Right cardiac atrium (tissue), 5 donors: ENCODE results near the gene SEC11A. TPM values are rescaled to one million over a fixed set of nuclear protein-coding genes. Genes with fewer than 3 reads are reported as not detected.
"Not testable (repeated sequence)": the region's sequence is repeated elsewhere in the genome, so short reads cannot be mapped to it uniquely, and the experiment has no call there.

Experiments used
- ATAC-seq, 2 donors: fragments of 200-7000 bp; cut with Tn5 transposase; one replicate each; pipeline versions ENCODE4 v1.8.0 to v1.9.1; 2020; ENCODE audit warnings: moderate library complexity in 2 of 2, mild to moderate bottlenecking in 1 of 2
- DNase-seq, 3 donors: peaks; one replicate each; pipeline ENCODE4 v3.0.0-alpha.2; 2020
- H3K27ac ChIP-seq: one replicate; pipeline ENCODE4 v1.5.1; 2013; ENCODE audit warnings: mild to moderate bottlenecking, low read length, control low read depth, moderate library complexity
- H3K27me3 ChIP-seq: one replicate; pipeline ENCODE4 v1.6.1; 2013; ENCODE audit not compliant: control insufficient read depth, insufficient read depth
- H3K4me1 ChIP-seq: one replicate; pipeline ENCODE4 v1.6.1; 2013; ENCODE audit warnings: low read length; ENCODE audit not compliant: control insufficient read depth, insufficient read depth
- H3K4me3 ChIP-seq: one replicate; pipeline ENCODE4 v1.5.1; 2013; ENCODE audit warnings: low read length, control low read depth
- H3K9me3 ChIP-seq: one replicate; pipeline ENCODE4 v1.6.1; 2013; ENCODE audit warnings: low read length; ENCODE audit not compliant: control insufficient read depth
- WGBS: extraction: QIAGEN DNeasy Blood & Tissue Kit; methylation state at CpG from one replicate; pipeline ENCODE4 v1.1.7; 2013; 5-methylcytosine and 5-hydroxymethylcytosine counted together
- intact Hi-C, 4 donors: fragments of 100-400 bp; cut with DNase I; formaldehyde crosslinking; loops; one replicate each; pipeline versions ENCODE4 v1.11.0 to v1.14.0; 2022 to 2023
- polyA plus RNA-seq: library from polyadenylated mRNA; stranded (reverse); fragments of 200-250 nt; gene quantifications from one replicate; pipeline ENCODE4 v1.2.3, GENCODE V29; 2013
- total RNA-seq, 4 donors: library from RNA; stranded (reverse); fragmentation: NEBNext Ultra II Directional; extraction: Animal tissue kit (Norgen Biotek cat#: 25700); gene quantifications; one replicate each; pipeline ENCODE4 v1.2.1, GENCODE V29; 2021
- donor health status: healthy with polysubstance abuse.
- donor health status: DM: no; HTN: yes; CAD: no.
- donor health status: DM: no; HTN: no; CAD: no.
- donor health status: DM: no; HTN: yes; CAD: no; lungs with severe emphysema.
- donor health status: DM: yes; HTN: yes; CAD: no.

Gene SEC11A
- total and polyA plus RNA-seq, 5 donors = 86.2 to 92.2 (median 88.3) TPM

- ATAC-seq, DNase-seq, H3K27me3 ChIP-seq, H3K27ac ChIP-seq, H3K9me3 ChIP-seq, H3K4me3 ChIP-seq: not testable (repeated sequence)
- intact Hi-C loops = loop anchor here in 2 of 4 donors (10.0 kb wide), 1 partner anchor 60 kb away; the partner anchor contains the start of gene ALPK3 (in 2 of the 2)
- H3K4me1 ChIP-seq = peaks cover 12% of the 10 kb centered on the region
- WGBS = 89% methylated on average over 4 of the region's 4 CpGs
These were observed 39.0 kb upstream of the SEC11A start for GRCh38 chr15:84754889-84755288.

DNA sequence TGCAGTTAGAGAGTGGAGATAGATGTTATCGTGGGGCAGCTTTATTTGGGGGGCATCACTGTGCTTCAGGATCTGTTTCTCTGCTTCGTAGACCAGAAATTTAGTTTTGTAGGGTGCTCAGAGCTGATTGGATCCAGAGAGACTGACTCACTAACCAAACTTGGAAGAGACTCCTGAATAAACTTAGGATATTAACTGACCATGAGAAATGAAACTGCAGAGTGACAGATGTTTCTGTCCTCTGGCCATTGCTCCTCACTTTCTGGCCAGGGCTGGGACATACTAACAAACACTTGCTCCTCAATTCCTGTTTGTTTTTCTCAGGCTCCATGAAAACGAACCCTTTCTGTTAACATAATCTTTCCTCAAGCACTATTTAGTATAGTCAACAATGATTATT is 36.8 kb upstream of the SEC11A start:
- ATAC-seq (no peak), DNase-seq (no peak)
- H3K9me3 ChIP-seq = no peaks in the 10 kb centered on the region
- H3K4me1 ChIP-seq = peaks cover 7% of the 10 kb centered on the region
- WGBS = 42% methylated on average over 3 of the region's 3 CpGs
- no peak overlapping the region for H3K4me3 ChIP-seq
- no peaks in the 10 kb centered on the region for H3K27me3 ChIP-seq
- peak overlapping the region; percentile 42 for H3K27ac ChIP-seq
- intact Hi-C loops = loop anchor here in 2 of 4 donors (10.0 kb wide), 1 partner anchor 62 kb away; the partner anchor contains the start of gene ALPK3 (in 2 of the 2)

DNA sequence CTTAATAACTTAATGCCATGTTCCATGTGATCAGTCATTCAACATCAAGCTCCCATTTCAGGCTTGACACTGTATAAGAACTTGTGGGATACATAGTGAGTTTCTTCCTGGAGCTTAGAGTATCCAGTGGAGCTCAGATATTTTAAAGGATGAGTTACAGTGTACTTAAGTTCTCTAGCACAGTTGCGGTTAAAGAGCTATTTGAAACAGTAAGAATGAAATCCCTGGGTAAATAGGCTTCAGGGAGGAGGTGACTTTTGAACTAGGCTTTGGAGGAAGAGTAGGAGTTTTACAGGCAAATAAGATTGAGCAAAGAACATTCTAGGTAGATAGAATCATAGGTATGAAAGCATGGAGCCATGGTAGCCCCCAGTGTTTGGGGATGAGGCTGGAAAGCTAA is 36.3 kb upstream of the SEC11A start:
- H3K9me3 ChIP-seq = no peaks in the 10 kb centered on the region
- no peak for ATAC-seq
- DNase-seq = no peak
- 96% methylated on average over 1 of the region's 1 CpG for WGBS
- H3K4me3 ChIP-seq = no peak overlapping the region
- intact Hi-C loops = loop anchor here in 2 of 4 donors (10.0 kb wide), 1 partner anchor 63 kb away; the partner anchor contains the start of gene ALPK3 (in 2 of the 2)
- no peaks in the 10 kb centered on the region for H3K27me3 ChIP-seq
- H3K27ac ChIP-seq = peak overlapping the region; percentile 42
- peaks cover 7% of the 10 kb centered on the region for H3K4me1 ChIP-seq

DNA sequence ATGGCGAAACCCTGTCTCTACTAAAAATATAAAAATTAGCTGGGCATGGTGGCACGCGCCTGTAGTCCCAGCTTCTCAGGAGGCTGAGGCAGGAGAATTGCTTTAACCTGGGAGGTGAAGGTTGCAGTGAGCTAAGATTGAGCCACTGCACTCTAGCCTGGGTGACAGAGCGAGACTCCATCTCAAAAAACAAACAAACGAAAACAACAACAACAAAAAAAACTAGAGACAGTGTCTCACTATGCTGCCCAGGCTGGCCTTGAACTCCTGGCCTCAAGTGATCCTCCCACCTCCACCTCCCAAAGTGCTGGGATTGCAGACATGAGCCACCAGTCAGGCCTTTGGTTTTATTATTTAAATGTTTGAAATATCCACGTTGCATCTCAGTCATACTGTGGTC is 35.8 kb upstream of the SEC11A start:
- intact Hi-C loops = loop anchor here in 2 of 4 donors (10.0 kb wide), 1 partner anchor 63 kb away; the partner anchor contains the start of gene ALPK3 (in 2 of the 2)
- not testable (repeated sequence) for H3K27ac ChIP-seq, ATAC-seq, DNase-seq, H3K4me1 ChIP-seq, H3K9me3 ChIP-seq, H3K4me3 ChIP-seq, H3K27me3 ChIP-seq
- 90% methylated on average over 6 of the region's 6 CpGs for WGBS

GRCh38 chr15:84750583-84751092 is 34.7 kb upstream of the SEC11A start:
- intact Hi-C loops = loop anchor here in 2 of 4 donors (10.0 kb wide), 1 partner anchor 64 kb away; the partner anchor contains the start of gene ALPK3 (in 2 of the 2)

DNA sequence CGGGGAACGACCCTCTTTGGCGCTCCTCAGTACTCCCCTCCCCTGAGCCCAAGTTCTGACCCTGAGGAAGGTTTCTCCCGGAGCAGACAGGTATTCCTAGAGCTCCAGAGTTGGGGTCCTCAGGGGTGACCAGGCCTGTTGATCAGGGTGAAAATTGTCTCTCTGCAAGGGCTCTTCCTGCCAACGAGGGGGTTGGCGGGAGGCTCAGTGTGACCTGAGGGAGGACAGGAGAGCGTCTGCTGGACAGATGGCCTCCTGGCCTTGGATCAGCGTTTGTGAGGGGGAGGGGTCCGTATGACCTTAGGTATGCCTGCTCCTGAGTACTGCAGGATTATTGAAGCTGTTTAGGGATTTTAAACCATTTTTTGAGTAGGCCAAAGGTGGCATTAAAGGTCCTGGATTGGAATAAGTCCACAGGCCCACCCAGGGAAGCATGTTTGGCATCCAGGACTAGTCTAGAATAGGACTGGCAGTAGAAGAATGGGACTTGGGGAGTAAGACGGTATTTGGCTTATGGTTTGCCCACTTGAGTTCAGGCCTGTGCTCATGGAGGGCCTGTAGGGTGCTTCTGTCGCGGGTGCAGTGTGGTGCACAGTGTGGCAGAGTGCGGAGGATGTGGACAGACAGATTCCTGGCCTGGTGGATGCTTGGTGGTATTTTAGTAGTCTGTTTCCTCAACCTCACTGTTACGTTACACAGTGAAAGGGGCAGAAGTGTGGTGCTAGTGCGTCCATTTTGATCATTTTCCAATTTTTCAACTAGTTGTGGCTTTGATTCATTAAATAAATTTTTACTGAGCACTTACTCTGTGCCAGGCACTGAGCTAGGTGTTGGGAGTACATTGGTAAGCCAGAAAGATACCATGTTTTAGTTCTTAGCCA is 33.4 kb upstream of the SEC11A start:
- ATAC-seq = peak; percentile 17 to 38
- peak; percentile 36 to 75 (median 65) for DNase-seq
- Histone ChIP-seq H3K9me3 (no peaks in the 10 kb centered on the region), H3K27me3 (no peaks in the 10 kb centered on the region), H3K4me3 (peak overlapping the region; percentile 98), H3K27ac (peak overlapping the region; percentile 96), H3K4me1 (peaks cover 5% of the 10 kb centered on the region)
- intact Hi-C loops = loop anchor here in 1 of 4 donors (10.0 kb wide), 1 partner anchor 95 kb away; the partner anchor contains the start of genes NMB and WDR73
- 7% methylated on average over 15 of the region's 15 CpGs for WGBS

More at GRCh38 chr15:84750583-84751092, 34.7 kb upstream of the SEC11A start:
- Histone ChIP-seq H3K4me1 (peaks cover 5% of the 10 kb centered on the region), H3K9me3 (no peaks in the 10 kb centered on the region), H3K4me3 (no peak overlapping the region), H3K27ac (no peak overlapping the region), H3K27me3 (no peaks in the 10 kb centered on the region)
- WGBS = 40% methylated on average over 2 of the region's 2 CpGs
- no peak for DNase-seq
- no peak for ATAC-seq

DNA sequence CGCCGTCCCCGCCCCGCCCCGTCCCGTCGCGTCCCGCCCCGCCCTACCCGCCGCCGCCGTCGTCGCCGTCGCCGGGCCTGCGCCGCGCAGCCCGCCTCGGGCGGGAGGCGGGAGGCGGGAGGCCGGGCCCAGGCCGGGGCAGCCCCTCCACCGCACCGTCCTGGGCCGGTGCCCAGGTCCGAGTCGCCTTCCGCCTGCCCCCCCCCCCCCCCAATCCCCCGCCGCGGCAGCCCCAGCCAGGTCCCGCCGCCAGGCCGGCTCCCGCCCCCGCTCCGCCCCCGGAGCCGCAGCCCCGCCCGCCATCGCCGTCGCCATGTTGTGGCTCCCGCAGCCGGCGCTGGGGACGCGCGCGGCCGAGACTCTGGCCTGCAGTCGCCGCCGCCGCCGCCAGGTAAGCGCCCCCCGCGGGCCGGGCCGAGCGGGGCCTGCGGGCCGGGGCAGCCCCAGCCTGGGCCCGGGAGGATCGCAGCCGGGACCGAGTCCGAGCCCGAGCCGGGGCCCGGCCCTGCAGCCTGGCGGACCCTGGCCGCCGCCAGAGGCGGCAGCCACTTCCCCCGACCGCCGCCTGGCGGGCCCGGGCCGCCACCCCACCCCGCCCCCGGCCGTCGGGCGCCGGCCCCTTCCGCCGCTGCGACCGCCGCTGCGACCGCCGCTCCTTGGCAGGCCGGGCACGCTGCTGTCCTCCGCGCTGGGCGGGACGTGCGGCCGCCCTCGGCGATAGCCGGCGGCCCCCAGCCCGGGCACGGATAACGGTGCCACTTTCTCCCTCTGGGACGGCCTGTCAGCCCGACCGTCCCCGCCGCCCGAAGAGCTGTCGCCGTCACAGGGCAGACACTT is 32.6 kb upstream of the SEC11A start, which contains the start of gene ZNF592:
Gene ZNF592 (plus strand): TSS at position 319 of the 837 bp plus-strand sequence. CDS start 34,084 bp downstream, outside the sequence.
- H3K9me3 ChIP-seq = no peaks in the 10 kb centered on the region
- intact Hi-C loops = loop anchor here in 1 of 4 donors (10.0 kb wide), 1 partner anchor 94 kb away; the partner anchor contains the start of genes NMB and WDR73
- DNase-seq = peak; percentile 89 to 96 (median 94)
- no peaks in the 10 kb centered on the region for H3K27me3 ChIP-seq
- H3K4me3 ChIP-seq = peak within 1 kb of the TSS; percentile 98
- H3K27ac ChIP-seq = peak within 1 kb of the TSS; percentile 96
- ATAC-seq = peak; percentile 78 to 84
- WGBS = under 1% methylated on average over 118 of the region's 127 CpGs
- H3K4me1 ChIP-seq = peaks cover 5% of the 10 kb centered on the region

DNA sequence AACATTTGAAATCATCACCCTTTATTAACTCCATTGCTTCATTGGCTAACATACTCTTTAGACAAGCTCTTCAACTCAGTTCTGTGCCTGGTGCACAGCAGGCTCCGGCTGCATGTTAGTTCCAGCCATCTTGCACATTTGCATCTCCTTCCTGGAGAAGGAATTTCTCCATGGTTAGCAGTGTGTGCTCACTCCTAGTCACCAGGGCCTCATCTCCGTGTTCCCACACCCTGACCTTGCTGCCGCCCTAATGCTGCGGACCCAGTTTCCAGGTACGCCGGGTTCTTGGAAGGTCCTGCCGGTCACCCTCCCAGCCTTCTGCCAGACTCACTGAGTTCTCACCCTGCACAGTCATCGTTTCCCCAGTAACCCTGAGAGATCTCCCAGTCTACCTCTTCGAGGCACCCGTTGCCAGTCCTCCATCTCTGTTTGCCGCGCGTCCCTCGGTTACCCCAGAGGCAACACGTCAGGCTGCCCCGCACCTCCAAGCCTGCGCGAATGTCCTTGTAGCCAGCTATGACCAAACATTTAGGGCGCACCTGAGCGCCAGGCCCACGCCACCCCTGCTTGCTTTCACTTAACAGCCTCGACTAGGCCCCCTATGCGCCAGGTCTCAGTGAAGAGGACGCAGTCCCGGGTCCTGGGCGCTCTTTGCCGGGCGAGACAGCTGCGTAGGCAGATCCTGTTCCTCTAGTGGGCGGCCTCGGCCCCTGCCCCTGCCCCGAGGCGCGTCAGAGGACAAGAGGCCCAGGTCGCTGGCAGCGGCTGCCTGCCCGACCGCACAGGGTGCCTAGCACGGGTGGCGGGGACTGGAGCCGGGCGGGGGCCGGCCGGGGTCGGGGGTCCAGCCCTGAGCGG is 31.7 kb upstream of the SEC11A start:
- DNase-seq (peak; percentile 86 to 93 (median 92)), ATAC-seq (peak; percentile 79 to 82)
- under 1% methylated on average over 45 of the region's 46 CpGs for WGBS
- no peaks in the 10 kb centered on the region for H3K27me3 ChIP-seq
- H3K4me3 ChIP-seq = peak overlapping the region; percentile 98
- peak overlapping the region; percentile 95 for H3K27ac ChIP-seq
- no peaks in the 10 kb centered on the region for H3K9me3 ChIP-seq
- intact Hi-C loops = loop anchor here in 1 of 4 donors (10.0 kb wide), 1 partner anchor 93 kb away; the partner anchor contains the start of genes NMB and WDR73
- H3K4me1 ChIP-seq = peaks cover 5% of the 10 kb centered on the region

DNA sequence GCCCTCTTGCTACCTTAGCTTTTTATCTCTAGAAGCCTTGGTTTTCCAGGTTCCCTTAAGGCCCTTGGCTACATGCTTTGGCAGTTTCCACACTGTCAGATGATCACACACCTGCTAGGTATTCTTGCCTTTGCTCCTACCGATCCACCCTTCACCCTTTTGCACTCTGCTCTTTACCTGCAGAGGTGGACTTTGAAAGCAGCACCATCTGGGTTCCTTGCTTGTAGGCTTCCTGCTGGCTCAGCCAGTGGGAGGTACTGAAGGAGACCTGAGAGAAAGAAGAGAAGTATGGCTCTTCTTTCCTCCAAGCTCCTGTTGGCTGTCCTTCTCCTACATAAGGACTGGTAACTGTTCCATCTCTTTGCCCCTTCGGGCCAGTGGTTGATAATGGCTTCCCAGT is 25.2 kb upstream of the SEC11A start:
- 85% methylated on average over 2 of the region's 2 CpGs for WGBS
- no peak overlapping the region for H3K27ac ChIP-seq
- intact Hi-C loops = loop anchor here in 1 of 4 donors (10.0 kb wide), 1 partner anchor 86 kb away; the partner anchor contains the start of genes NMB and WDR73

More for the DNA sequence above, 25.2 kb upstream of the SEC11A start:
- no peaks in the 10 kb centered on the region for H3K9me3 ChIP-seq
- DNase-seq = no peak
- ATAC-seq = peak in 1 of 2 donors; percentile 40
- no peaks in the 10 kb centered on the region for H3K27me3 ChIP-seq
- H3K4me3 ChIP-seq = no peak overlapping the region
- H3K4me1 ChIP-seq = no peaks in the 10 kb centered on the region
